Hindlimb muscle (tissue), 1 donor: Measurements from ENCODE around the gene CPNE9. TPM values are rescaled to one million over a fixed set of nuclear protein-coding genes. Genes with fewer than 3 reads are reported as not detected.

ENCODE experiments used
- DNase-seq: peaks from one replicate; pipeline ENCODE4 v3.0.0-alpha.2; 2013
- polyA plus RNA-seq: library from polyadenylated mRNA; unstranded; fragments of 120-200 nt; gene quantifications from one replicate; pipeline ENCODE4 v1.2.1, GENCODE V29; 2013; ENCODE audit not compliant: insufficient read length

Gene CPNE9
- polyA plus RNA-seq, 1 donor = not detected

DNA sequence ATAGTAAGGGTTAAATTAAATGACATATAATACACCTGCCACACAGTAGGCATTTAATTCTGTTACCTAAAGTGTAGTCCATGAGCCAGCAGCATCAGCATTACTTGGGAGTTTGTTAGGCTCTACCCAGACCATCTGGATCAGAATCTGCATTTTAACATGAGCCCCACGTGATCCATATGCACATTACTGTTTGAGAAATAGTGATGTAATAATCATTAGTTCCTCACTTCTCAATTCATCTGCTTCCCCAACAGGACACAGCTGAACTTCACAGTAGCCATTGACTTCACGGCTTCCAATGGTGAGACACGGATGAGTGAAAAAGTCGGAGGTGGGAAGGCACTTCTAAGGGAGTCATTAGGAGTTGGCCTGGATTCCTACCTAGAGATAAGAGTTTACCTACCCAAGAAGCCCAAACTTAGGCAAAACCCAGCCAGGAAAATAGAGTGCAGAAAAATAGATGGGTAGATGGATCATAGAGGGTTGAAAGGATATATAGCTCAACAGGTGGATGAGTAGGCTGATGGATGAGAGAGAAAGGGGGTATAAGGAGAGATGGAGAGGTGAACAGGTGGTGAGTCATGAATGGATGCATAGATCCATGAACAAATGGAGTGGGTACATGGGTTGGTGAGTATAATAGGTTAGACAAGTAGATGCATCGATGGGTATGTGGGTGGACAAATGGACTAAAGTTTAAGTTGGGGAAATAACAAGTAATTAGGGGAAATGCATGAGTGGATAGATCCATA is 13.3 kb downstream of the CPNE9 start:
- DNase-seq = no peak

DNA sequence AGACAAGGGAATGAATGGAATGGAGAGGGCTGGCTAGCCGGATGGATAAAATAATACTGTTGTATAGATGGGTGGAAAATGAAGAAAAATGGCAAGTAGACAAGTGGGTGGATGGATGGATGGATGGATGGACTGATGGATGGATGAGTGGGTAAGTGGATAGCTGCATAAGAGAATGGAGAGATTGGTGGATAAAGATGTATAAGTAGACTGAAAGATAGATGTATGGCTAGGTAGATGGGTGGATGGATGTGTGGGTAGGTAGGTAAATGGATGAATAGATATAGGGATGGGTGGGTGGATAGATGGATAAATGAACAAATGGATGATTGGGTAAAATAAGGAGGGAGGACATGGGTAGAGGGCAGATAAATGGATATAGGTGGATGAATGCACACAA is 13.9 kb downstream of the CPNE9 start:
- DNase-seq = no peak

DNA sequence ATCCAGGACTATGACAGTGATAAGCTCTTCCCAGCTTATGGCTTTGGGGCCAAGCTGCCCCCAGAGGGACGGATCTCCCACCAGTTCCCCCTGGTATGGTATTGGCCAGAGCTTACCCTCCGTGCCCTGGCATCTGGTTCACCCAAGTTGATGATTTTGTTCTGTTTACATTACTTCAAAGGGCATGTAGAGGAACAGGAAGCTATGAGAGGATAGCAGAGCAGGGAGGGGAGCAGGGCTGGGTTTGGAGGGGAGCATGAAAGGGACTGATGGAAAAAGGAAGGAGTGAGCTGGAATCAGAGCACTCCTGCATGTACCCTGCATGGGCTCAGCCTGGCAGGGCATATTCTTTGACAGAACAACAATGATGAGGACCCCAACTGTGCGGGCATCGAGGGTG is 14.5 kb downstream of the CPNE9 start:
- DNase-seq = no peak

DNA sequence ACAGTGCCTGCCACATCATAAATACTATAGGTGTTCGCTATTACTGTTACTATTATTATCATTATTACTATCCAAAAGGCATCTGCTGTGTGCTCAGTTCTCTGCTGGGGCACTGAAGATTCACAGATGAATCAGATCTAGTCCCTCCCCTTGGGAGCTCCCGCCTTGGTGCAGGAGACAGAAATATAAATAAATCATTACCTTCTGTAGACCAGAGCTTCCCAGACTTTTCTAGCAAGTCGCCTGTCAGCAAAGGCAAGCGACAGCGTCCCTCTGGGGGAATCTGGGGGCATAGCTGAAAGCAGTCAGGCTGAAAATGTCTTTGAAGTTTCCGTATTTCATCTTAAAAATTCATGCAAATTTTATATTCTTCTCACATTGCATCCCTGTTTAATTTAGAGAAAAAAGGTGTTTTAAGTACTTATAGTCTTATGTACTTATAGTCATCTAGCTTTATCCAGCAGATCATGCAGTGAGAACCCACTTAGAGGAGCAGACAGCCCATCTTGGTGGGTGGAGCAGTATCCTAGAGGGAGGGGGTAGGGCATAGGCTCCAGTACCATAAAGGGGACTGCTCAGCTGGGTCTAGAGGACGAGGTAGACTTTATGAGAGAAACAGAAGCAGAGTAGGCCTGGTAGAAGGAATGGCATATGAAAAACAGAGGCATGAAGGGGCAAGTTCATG is 17.5 kb downstream of the CPNE9 start:
- DNase-seq = no peak

DNA sequence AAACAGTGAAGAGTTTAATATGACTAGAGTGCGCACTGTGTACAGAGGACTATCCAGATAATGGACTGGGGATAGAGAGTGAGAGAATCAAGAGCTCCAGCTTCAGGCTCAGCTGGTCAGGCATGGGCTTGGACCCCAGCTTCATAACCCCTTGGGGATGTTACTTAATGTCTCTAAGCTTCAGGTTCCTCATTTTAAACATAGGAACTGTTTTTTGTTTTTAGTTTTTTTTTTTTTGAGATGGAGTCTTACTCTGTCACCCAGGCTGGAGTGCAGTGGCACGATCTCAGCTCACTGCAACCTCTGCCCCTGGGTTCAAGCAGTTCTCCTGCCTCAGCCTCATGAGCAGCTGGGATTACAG is 18.0 kb downstream of the CPNE9 start:
- no peak for DNase-seq

DNA sequence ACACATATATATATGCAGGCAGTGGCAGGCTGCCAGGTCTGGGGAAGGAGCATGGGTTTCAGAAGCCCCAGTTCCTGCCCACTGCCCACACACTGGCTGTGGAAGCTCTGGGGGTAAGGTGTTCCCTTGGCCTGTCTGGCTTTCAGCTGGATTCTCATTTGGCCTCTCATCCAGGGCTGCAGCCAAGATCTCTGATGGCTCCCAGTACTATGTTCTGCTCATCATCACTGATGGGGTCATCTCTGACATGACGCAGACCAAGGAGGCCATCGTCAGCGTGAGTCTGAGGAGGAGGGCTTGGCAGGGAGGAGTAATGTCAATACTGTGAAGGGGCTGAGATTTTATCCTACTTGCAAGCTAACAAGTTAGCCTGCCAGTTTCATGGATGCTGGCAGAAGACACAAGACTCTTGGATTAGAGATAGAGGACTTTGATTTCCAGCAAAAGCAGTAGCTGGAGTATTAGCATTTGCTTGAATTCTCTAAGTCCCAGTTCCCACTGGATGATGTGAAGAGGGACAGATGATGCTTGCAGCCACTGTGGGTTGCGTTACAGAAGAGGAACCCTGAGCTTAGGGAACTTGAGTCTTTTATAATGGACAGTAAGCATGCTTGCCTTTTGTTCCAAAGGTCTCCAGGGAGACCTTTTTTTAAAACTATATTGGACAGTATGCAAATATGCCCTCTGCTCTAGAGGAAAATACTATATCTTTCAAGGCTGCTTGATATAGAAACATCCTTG is 22.3 kb downstream of the CPNE9 start:
- no peak for DNase-seq

DNA sequence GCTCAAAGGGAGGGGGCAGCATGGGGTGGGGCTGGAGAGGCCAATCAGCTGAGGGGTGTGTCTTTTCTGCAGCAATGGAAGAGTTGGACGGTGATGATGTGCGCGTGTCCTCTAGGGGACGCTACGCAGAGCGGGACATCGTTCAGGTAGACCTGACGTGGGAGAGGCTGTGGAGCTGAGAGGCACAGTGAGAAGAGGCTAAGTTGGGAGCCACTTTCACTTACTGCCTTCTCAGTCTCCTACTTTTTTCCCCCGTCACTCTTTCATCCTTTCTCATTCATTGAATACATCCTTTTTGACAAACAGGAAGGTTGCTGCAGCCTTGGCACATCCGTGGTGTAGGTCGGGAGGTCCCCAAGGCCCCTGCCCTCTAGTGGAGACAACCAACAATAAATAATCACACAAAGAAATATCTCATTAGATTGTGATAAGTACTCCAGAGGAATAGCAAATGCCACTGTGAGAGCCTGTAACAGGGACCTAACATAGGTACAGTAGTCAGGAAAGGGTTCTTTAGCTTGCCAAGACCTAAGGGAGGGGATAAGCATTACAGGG is 23.5 kb downstream of the CPNE9 start:
- DNase-seq = no peak

DNA sequence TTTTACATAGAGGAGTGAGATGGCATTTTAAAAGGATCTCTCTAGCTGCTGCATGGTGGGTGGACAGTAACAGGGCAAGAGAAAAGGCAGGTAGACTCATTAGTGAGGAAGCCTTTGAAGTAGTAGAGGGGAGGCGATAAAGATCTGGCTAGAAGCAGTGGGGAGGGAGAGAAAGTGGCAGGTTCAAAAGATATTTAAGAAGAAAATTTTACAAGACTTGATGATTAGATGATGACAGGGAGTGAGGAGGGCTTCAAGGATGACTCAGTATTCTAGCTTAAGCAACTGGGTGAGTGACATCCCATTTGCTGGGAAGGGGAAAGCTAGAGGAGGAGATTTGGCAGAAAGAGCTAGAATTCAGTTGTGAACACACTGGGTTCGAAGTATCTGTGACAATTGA is 24.1 kb downstream of the CPNE9 start:
- no peak for DNase-seq

DNA sequence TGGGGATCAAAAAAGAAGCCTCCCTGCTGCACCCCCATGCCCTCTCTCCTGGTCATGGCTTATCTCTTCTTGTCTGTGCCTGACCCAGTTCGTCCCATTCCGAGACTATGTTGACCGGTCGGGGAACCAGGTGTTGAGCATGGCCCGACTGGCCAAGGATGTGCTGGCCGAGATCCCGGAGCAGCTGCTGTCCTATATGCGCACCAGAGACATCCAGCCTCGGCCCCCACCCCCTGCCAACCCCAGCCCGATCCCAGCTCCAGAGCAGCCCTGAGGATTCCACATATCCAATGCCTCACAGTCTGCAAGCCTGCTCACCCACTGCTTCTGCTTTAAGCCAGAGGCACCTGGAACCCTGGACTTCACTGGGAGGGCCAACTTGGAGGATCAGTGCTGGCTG is 25.8 kb downstream of the CPNE9 start:
- DNase-seq = no peak

DNA sequence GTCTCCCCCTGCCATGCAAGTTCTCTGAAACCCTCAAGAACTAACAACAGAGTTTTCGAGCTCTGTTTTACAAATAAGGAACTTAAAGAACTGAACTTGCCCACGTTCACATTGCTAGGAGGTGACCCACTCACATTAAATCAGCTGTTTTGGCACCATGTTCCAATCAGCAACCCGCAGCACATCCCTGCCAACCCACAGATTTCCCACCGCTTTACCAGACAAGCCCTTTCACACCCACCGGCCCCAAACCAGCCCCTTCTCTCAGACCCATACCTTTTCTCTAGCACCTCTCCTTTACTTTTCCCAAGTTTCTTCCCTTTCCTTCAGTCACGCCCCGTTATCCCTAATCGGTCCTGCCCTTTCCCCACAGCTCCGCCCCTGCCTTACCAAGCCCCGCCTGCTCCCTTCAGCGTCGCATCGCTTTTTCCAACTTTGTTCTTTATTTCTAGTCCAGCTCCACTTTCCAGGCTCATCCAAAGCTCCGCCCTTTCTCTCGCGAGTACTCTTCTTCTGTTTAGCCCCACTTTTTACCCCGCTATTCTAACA is 27.1 kb downstream of the CPNE9 start:
- DNase-seq = no peak

DNA sequence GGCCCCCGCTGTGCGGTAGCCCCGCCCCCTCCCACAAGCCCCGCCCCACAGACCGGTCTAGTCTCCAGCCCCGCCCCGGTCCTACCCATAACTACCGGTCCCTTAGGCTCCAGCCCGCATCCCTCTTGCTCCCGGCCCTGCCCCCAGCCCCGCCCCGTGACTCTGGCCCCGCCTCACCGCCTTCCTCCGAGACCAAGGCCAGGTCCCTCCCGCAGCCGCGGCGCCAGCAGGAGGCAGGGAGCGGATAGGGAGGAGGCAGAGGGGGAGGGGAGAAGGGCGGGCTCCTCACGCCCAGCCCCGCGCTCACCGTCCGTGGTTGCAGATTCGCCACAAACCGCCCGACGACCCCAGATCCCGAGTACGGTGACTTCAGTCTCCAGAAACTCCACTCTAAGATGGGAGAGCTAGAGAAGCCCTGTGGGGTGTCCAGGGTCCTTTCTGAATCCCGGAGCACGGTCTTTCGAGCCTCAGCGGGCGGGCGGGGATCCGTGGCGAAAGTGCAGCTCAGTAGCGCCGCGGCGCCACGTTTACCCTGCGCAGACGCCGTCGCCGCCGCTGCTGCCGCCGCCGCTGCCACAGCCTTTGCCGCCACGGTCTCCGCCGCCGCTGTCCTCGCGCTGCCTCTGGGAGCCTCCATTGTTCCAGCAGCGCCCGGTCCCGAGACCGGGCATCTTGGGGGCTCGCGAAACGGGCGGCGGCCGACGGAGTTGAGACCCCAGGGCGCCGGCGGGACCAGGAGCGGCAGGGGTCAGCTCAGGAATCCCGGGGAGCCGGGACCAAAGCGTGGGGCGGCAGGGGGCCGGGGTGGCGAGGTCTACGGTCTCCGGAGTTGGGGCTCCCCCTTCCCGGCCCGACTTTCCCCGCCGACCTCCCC is 27.8 kb downstream of the CPNE9 start, which contains the start of gene BRPF1:
Gene BRPF1 (plus strand): TSS at position 530 of the 874 bp plus-strand sequence. CDS start 2,406 bp downstream, outside the sequence.
- DNase-seq = peak; percentile 100

DNA sequence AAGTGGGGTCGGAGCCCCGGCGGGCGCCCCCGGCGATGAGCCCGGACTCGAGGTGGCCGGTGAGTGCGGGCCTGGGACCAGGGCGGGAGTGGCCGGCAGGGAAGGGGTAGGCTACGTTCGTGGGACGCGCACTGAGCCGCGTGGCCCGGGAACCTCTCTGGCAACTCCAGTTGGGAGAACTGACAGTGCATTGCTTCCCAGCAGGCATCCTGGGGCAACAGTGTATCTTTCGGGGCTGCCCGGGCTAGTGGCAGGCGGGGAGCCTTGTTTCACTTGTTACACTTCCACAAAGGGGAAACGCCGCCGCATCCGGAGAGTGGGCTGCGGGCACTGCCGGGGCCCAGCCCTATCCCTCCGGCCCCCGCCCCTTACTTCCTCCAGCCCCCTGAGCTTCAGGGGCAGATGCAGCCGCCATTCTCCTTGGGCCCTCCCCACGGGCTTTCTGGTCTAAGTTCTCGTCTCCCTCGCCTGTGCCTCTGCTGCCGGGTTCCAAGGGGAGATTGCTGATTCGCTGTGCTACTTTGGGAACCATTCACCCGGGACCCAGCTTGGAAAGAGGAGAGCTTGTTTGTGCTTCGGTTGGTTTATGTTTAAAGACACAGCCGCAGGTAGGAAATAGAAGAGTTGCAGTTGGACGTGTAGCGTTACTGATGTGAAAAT is 28.6 kb downstream of the CPNE9 start:
- DNase-seq = no peak

DNA sequence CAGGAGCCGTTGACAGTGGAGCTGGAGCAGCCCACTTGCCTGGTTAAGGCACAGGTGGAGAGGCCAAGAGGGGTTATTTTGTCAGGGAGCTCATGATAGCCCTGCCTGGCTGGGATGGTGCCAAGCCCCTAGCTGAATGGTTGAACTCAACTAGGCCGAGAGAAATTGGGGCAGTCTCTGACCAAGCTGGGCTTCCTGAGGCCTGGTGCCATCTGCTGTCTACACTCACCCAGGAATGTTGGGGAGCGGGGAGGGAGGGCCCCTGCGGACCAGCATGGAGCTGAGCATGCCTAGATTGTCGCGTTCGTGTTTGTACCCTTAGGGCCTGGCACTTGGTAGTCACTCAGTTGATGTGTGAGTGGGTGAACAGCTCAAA is 29.1 kb downstream of the CPNE9 start:
- DNase-seq = no peak

DNA sequence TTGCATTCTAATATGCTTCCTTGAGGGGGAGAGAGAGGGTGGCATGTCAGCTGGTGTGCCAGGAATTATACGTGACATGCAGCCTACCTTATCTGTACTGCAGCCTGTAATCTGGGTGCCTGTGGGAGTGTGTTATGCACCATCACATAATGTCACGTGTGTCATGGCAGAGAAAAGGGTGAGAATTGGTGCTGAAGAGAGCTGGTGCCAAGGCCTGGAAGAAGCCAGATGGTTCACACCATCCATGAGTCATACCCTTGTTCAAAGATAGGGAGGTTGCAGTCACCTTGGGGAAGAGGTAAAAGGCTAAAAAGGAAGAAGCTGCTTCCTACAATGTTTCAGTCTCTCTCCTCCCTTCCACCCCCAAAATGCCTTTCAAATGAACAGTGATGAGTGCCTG is 33.2 kb downstream of the CPNE9 start:
- DNase-seq = no peak

DNA sequence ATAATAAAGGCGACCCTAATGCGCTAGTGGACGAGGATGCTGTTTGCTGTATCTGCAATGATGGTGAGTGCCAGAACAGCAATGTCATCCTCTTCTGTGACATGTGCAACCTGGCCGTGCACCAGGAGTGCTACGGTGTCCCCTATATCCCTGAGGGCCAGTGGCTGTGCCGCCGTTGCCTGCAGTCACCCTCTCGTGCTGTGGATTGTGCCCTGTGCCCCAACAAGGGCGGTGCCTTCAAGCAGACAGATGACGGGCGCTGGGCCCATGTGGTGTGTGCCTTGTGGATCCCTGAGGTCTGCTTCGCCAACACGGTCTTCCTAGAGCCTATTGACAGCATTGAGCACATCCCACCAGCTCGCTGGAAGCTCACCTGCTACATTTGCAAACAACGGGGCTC is 35.5 kb downstream of the CPNE9 start:
- DNase-seq = no peak

DNA sequence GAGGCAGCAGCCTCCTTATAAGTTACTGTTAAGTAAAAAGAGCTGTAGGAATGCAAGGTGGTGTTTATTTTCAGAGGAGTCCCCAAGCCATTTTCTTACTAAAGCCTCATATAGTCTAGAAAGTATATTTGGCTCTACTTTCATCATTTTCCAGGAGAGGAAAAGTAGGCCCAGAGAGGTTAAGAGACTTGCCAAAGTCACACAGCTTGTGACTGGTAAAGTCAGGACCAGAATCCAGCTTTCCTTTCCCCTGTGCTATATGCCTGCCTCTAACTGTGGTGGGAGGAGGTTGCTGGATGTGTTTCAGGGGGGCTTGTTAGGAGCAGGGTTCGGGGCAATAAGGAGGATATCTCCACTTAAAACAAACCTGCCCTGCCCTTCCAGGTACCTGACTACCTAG is 38.9 kb downstream of the CPNE9 start:
- DNase-seq = no peak

DNA sequence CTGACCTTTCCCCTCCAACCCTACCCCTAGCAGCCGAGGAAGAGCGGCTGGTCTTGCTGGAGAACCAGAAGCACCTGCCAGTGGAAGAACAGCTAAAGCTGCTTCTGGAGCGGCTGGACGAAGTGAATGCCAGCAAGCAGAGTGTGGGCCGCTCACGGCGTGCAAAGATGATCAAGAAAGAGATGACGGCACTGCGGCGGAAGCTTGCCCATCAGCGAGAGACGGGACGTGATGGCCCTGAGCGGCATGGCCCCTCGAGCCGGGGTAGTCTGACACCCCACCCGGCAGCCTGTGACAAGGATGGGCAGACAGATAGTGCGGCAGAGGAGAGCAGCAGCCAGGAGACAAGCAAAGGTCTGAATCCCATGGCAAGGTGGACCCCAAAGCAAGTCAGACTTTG is 39.9 kb downstream of the CPNE9 start:
- DNase-seq = no peak

DNA sequence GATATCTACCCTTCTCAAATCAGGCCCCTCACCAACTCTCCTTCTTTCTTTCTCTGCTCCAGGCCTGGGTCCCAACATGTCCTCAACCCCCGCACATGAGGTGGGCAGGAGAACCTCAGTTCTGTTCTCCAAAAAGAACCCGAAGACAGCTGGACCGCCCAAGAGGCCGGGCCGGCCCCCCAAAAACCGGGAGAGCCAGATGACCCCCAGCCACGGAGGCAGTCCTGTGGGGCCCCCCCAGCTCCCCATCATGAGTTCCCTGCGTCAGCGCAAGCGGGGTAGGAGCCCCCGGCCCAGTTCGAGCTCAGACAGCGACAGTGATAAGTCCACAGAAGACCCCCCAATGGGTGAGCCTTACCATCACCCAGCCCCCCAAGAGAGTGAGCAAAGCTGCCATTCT is 40.5 kb downstream of the CPNE9 start:
- DNase-seq = no peak

DNA sequence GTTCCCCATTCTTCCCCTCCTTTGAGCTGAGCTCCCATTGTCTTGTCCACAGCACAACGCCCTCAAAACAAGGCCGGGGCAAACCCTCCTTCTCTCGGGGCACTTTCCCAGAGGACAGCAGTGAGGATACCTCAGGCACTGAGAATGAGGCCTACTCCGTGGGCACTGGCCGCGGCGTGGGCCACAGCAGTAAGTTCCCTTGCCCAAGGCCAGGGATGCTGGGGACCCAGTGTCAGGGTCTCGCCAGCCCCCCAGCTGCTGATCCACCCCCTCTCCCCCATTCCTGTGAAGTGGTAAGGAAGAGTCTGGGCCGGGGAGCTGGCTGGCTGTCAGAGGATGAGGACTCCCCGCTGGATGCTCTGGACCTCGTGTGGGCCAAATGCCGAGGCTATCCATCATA is 41.9 kb downstream of the CPNE9 start:
- no peak for DNase-seq

DNA sequence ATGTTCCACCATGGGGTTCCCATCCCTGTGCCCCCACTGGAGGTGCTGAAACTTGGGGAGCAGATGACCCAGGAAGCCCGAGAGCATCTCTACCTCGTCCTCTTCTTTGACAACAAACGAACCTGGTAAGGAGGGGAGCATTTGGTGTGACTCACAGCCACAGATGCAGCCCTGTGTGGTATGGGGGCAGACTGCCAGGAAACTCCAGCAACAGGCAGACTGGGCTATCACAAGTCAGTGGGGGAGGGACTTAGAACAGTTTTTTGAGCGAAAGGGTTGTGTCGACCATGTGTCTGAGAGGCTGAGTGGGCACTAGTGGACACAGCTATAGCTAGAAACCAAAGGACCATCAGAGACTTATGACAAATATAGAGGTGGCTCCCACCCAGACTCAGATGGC is 42.7 kb downstream of the CPNE9 start:
- no peak for DNase-seq

DNA sequence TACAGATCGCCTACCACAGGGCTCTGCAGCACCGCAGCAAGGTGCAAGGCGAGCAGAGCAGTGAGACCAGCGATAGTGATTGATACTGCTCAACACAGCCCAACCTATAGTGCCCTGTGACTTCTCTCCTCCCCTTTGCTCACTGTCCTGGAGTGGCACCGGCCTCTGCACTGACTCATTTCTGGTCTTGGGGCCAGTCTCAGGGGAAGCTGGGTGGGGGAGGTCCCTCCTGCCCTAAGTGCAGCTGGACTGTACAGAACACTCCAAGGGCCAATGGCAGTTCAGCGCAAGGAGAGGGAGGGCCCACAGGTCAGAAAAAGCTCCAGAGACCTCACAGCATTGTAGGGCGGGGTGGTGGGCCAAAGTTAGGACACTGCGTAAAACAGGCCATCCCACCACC is 43.6 kb downstream of the CPNE9 start:
- no peak for DNase-seq

DNA sequence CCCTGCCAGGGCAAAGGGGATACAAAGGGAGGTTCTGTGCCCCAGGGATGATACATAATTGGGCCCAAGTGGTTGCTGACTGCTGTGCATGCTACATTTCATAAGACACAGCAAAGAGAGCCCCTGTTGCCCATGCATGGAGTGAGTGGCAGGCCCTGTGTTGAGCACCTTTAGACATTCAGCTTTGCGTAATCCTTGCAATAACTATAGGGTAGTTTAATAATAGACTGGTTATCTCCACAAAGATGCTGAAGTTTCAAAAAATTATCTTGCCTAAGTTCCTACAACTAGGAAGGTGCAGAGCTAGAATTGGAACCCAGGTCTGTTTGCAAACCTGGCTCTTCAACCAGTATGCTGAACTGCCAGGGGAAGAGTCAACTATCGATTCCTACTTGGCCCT is 44.4 kb downstream of the CPNE9 start:
- no peak for DNase-seq
